HEK293 (cell line): ENCODE measurements around the gene BMX.

ENCODE experiments used
- CTCF ChIA-PET: fragments of 350-600 bp; formaldehyde crosslinking; extraction: SDS; loops from one replicate; lab custom pipeline; 2021; ENCODE audit warnings: antibody characterized with exemption; lab: Yijun Ruan, JAX
- POLR2A ChIA-PET: fragments of 300-600 bp; formaldehyde crosslinking; extraction: SDS; loops from one replicate; lab custom pipeline; 2020; ENCODE audit warnings: antibody characterized with exemption, inconsistent platforms; lab: Yijun Ruan, JAX
- H3K27ac ChIP-seq: fragments of 200-500 bp; sonication (Bioruptor generic); 2 replicates; pipeline ENCODE4 v1.5.1; 2014; ENCODE audit warnings: low read depth, low read length, control low read depth, inconsistent platforms; ENCODE audit errors: extremely low read depth
- H3K36me3 ChIP-seq, 2 experiments: fragments of 200-500 bp in 1 of 2; sonication (Bioruptor generic) in 1 of 2; 1 replicate in 1 of 2; 2 replicates in 1 of 2; pipeline ENCODE4 v1.5.1; 2014 to 2017; ENCODE audit warnings: inconsistent platforms in 2 of 2, low read length in 2 of 2; ENCODE audit not compliant: control insufficient read depth in 2 of 2, insufficient read depth in 1 of 2
- H3K4me1 ChIP-seq: fragments of 200-500 bp; sonication (Bioruptor generic); 2 replicates; pipeline ENCODE4 v1.5.1; 2014; ENCODE audit warnings: mild to moderate bottlenecking, low read length, inconsistent platforms; ENCODE audit not compliant: control insufficient read depth, insufficient read depth
- H3K4me3 ChIP-seq: 2 replicates; pipeline ENCODE4 v1.5.1; 2011; ENCODE audit warnings: low read depth, mild to moderate bottlenecking, control low read depth, low read length, moderate library complexity
- H3K9me3 ChIP-seq: fragments of 200-500 bp; sonication (Bioruptor generic); 2 replicates; pipeline ENCODE4 v1.5.1; 2014; ENCODE audit warnings: low read depth, low read length, inconsistent platforms; ENCODE audit not compliant: control insufficient read depth, insufficient read depth
- FEZF1 ChIP-seq: fragments of 450-650 bp; formaldehyde crosslinking; IDR thresholded peaks from 2 replicates; pipeline ENCODE4 v1.5.1; 2016; ENCODE audit warnings: missing biosample characterization, missing genetic modification characterization
- PRDM4 ChIP-seq: fragments of 450-650 bp; formaldehyde crosslinking; IDR thresholded peaks from 2 replicates; pipeline ENCODE4 v1.5.1; 2017; ENCODE audit warnings: missing biosample characterization, missing genetic modification characterization
- REST ChIP-seq: fragments of 450-650 bp; formaldehyde crosslinking; IDR thresholded peaks from 2 replicates; pipeline ENCODE4 v1.5.1; 2016; ENCODE audit warnings: missing biosample characterization, missing genetic modification characterization
- SP3 ChIP-seq: fragments of 450-650 bp; formaldehyde crosslinking; IDR thresholded peaks from 2 replicates; pipeline ENCODE4 v1.5.1; 2016; ENCODE audit warnings: missing biosample characterization, missing genetic modification characterization
- ZBTB10 ChIP-seq: fragments of 450-650 bp; formaldehyde crosslinking; IDR thresholded peaks from 2 replicates; pipeline ENCODE4 v1.5.1; 2016; ENCODE audit warnings: missing biosample characterization, missing genetic modification characterization
- ZBTB49 ChIP-seq: fragments of 450-650 bp; formaldehyde crosslinking; IDR thresholded peaks from 2 replicates; pipeline ENCODE4 v1.5.1; 2016; ENCODE audit warnings: missing biosample characterization, missing genetic modification characterization, low read depth
- ZFP37 ChIP-seq: fragments of 450-650 bp; formaldehyde crosslinking; IDR thresholded peaks from 2 replicates; pipeline ENCODE4 v1.5.1; 2016; ENCODE audit warnings: missing biosample characterization, missing genetic modification characterization
- ZFP69B ChIP-seq: fragments of 450-650 bp; formaldehyde crosslinking; IDR thresholded peaks from 2 replicates; pipeline ENCODE4 v1.5.1; 2016; ENCODE audit warnings: missing biosample characterization, missing genetic modification characterization
- ZNF138 ChIP-seq: fragments of 450-650 bp; formaldehyde crosslinking; IDR thresholded peaks from 2 replicates; pipeline ENCODE4 v1.5.1; 2016; ENCODE audit warnings: missing biosample characterization, missing genetic modification characterization, borderline replicate concordance
- ZNF169 ChIP-seq: fragments of 450-650 bp; formaldehyde crosslinking; IDR thresholded peaks from 2 replicates; pipeline ENCODE4 v1.5.1; 2016; ENCODE audit warnings: missing biosample characterization, missing genetic modification characterization
- ZNF221 ChIP-seq: fragments of 450-650 bp; formaldehyde crosslinking; IDR thresholded peaks from 2 replicates; pipeline ENCODE4 v1.5.1; 2017; ENCODE audit warnings: missing biosample characterization, missing genetic modification characterization, borderline replicate concordance
- ZNF23 ChIP-seq: fragments of 450-650 bp; formaldehyde crosslinking; IDR thresholded peaks from 2 replicates; pipeline ENCODE4 v1.5.1; 2016; ENCODE audit warnings: missing biosample characterization, missing genetic modification characterization, borderline replicate concordance
- ZNF341 ChIP-seq: fragments of 450-650 bp; formaldehyde crosslinking; IDR thresholded peaks from 2 replicates; pipeline ENCODE4; 2016; ENCODE audit warnings: low read depth, missing biosample characterization, missing genetic modification characterization
- ZNF555 ChIP-seq: fragments of 450-650 bp; formaldehyde crosslinking; conservative IDR thresholded peaks from 2 replicates; pipeline ENCODE4 v1.5.1; 2017; ENCODE audit warnings: missing biosample characterization, mild to moderate bottlenecking, missing genetic modification characterization, inconsistent platforms
- ZNF664 ChIP-seq: fragments of 450-650 bp; formaldehyde crosslinking; IDR thresholded peaks from 2 replicates; pipeline ENCODE4 v1.5.1; 2016; ENCODE audit warnings: missing biosample characterization, missing genetic modification characterization
- ZNF707 ChIP-seq: fragments of 450-650 bp; formaldehyde crosslinking; IDR thresholded peaks from 2 replicates; pipeline ENCODE4 v1.5.1; 2016; ENCODE audit warnings: missing biosample characterization, missing genetic modification characterization
- ZNF792 ChIP-seq: fragments of 450-650 bp; formaldehyde crosslinking; IDR thresholded peaks from 2 replicates; pipeline ENCODE4 v1.5.1; 2016; ENCODE audit warnings: missing biosample characterization, missing genetic modification characterization
- ZSCAN4 ChIP-seq: fragments of 450-650 bp; formaldehyde crosslinking; IDR thresholded peaks from 2 replicates; pipeline ENCODE4 v1.5.1; 2017; ENCODE audit warnings: missing biosample characterization, missing genetic modification characterization
- TF ChIP-seq, protein P1 (sequence below): fragments of 450-650 bp; formaldehyde crosslinking; IDR thresholded peaks from 2 replicates; pipeline ENCODE4; 2016; ENCODE audit warnings: missing biosample characterization, missing genetic modification characterization
- TF ChIP-seq, protein P2 (sequence below): fragments of 450-650 bp; formaldehyde crosslinking; IDR thresholded peaks from 2 replicates; pipeline ENCODE4 v1.5.1; 2016; ENCODE audit warnings: missing biosample characterization, missing genetic modification characterization

Gene BMX

GRCh38 chrX:15600745-15601144 is 100.1 kb downstream of the BMX start, which contains the start of gene ACE2 (continued):
- no peak for TF ChIP-seq REST (tag by site-specific recombination)
- TF ChIP-seq ZNF221 (tag by site-specific recombination) = no peak
- no peak for TF ChIP-seq ZFP69B (tag by site-specific recombination)
- no peak for TF ChIP-seq ZBTB10 (tag by site-specific recombination)
- TF ChIP-seq ZNF341 (tag by site-specific recombination) = no peak
- TF ChIP-seq, protein P1, sequence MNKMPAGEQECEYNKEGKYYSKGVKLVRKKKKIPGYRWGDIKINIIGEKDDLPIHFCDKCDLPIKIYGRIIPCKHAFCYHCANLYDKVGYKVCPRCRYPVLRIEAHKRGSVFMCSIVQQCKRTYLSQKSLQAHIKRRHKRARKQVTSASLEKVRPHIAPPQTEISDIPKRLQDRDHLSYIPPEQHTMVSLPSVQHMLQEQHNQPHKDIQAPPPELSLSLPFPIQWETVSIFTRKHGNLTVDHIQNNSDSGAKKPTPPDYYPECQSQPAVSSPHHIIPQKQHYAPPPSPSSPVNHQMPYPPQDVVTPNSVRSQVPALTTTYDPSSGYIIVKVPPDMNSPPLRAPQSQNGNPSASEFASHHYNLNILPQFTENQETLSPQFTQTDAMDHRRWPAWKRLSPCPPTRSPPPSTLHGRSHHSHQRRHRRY (tag by site-specific recombination) = no peak
- TF ChIP-seq ZNF138 (tag by site-specific recombination) = no peak
- TF ChIP-seq SP3 (tag by site-specific recombination) = no peak
- TF ChIP-seq FEZF1 = no peak
- TF ChIP-seq ZNF169 (tag by site-specific recombination) = no peak

GRCh38 chrX:15601932-15602331 is 101.3 kb downstream of the BMX start:
- POLR2A ChIA-PET = no interaction called here
- no peaks in the 10 kb centered on the region for H3K9me3 ChIP-seq
- TF ChIP-seq ZNF23 (tag by site-specific recombination) (no peak), ZNF792 (tag by site-specific recombination) (no peak), ZSCAN4 (no peak), ZNF664 (tag by site-specific recombination) (no peak), ZBTB49 (no peak), ZNF707 (tag by site-specific recombination) (no peak), ZNF555 (tag by site-specific recombination) (no peak), PRDM4 (no peak), ZFP37 (tag by site-specific recombination) (no peak)
- TF ChIP-seq, protein P2, sequence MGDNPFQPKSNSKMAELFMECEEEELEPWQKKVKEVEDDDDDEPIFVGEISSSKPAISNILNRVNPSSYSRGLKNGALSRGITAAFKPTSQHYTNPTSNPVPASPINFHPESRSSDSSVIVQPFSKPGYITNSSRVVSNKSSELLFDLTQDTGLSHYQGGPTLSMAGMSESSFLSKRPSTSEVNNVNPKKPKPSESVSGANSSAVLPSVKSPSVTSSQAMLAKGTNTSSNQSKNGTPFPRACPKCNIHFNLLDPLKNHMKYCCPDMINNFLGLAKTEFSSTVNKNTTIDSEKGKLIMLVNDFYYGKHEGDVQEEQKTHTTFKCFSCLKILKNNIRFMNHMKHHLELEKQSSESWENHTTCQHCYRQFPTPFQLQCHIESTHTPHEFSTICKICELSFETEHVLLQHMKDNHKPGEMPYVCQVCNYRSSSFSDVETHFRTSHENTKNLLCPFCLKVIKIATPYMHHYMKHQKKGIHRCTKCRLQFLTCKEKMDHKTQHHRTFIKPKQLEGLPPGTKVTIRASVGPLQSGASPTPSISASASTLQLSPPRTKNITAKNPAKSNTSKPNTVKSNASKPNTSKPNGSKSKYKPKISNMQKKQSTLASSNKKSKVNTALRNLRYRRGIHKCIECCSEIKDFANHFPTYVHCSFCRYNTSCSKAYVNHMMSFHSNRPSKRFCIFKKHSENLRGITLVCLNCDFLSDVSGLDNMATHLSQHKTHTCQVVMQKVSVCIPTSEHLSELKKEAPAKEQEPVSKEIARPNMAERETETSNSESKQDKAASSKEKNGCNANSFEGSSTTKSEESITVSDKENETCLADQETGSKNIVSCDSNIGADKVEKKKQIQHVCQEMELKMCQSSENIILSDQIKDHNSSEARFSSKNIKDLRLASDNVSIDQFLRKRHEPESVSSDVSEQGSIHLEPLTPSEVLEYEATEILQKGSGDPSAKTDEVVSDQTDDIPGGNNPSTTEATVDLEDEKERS (tag by site-specific recombination) = no peak

More at GRCh38 chrX:15601932-15602331, 101.3 kb downstream of the BMX start:
- Histone ChIP-seq H3K36me3 (no peaks in the 10 kb centered on the region), H3K4me3 (no peak overlapping the region), H3K27ac (no peak overlapping the region), H3K4me1 (no peaks in the 10 kb centered on the region)
- CTCF ChIA-PET = interaction anchor here (1.4 kb wide), 1 partner anchor 19 kb away, joined by 4 read pairs; no protein-coding TSS in a partner anchor
